PFSK-1 (cell line): ENCODE measurements around the gene GM2A.

Experiments
- FOXP2 ChIP-seq: optimal IDR thresholded peaks from 2 replicates; pipeline ENCODE3; 2011; ENCODE audit warnings: borderline replicate concordance, control low read depth, inconsistent platforms; ENCODE audit not compliant: insufficient read depth; ENCODE audit errors: extremely low read length, extremely low read depth
- POLR2AphosphoS5 ChIP-seq: IDR thresholded peaks from 2 replicates; pipeline ENCODE4 v1.6.1; 2012; ENCODE audit warnings: low read depth, mild to moderate bottlenecking, control low read depth, low read length, moderate library complexity
- REST ChIP-seq, 2 experiments: IDR thresholded peaks; 2 replicates each; pipeline versions ENCODE4 v1.6.1 to v1.8.0; 2011 to 2012; ENCODE audit warnings: low read depth in 2 of 2, low read length in 2 of 2, control low read depth in 1 of 2, inconsistent platforms in 1 of 2, mild to moderate bottlenecking in 1 of 2, moderate library complexity in 1 of 2; ENCODE audit not compliant: insufficient read depth in 1 of 2
- SIN3A ChIP-seq: IDR thresholded peaks from 2 replicates; pipeline ENCODE4 v1.6.1; 2012; ENCODE audit warnings: mild to moderate bottlenecking, low read length, moderate library complexity, borderline replicate concordance; ENCODE audit not compliant: insufficient read depth
- TAF1 ChIP-seq: IDR thresholded peaks from 2 replicates; pipeline ENCODE4 v1.6.1; 2012; ENCODE audit warnings: low read length, control low read depth, borderline replicate concordance; ENCODE audit not compliant: insufficient read depth

GM2A gene

GRCh38 chr5:151298063-151298855, 45.3 kb downstream of the GM2A start:
- TF ChIP-seq TAF1 (no peak), SIN3A (no peak), FOXP2 (no peak), POLR2AphosphoS5 (no peak), REST (IDR thresholded peaks at IDR 0.05; ENCODE audit: insufficient read depth in 1 of 2, low read depth in 2 of 2, low read length in 2 of 2) (no peak)

GRCh38 chr5:151303666-151304065, 50.7 kb downstream of the GM2A start, which contains the start of gene SLC36A3:
TSS of gene SLC36A3 (minus strand) at chr5:151303766. CDS start at chr5:151303354, 412 bp downstream.
- TF ChIP-seq FOXP2 (no peak), REST (IDR thresholded peaks at IDR 0.05; ENCODE audit: insufficient read depth in 1 of 2, low read depth in 2 of 2, low read length in 2 of 2) (no peak), POLR2AphosphoS5 (no peak), TAF1 (no peak), SIN3A (no peak)

GRCh38 chr5:151310932-151311331, 57.9 kb downstream of the GM2A start:
- no peak for TF ChIP-seq REST (IDR thresholded peaks at IDR 0.05; ENCODE audit: insufficient read depth in 1 of 2, low read depth in 2 of 2, low read length in 2 of 2)
- no peak for TF ChIP-seq TAF1
- TF ChIP-seq SIN3A, result no peak
- TF ChIP-seq FOXP2, result no peak
- no peak for TF ChIP-seq POLR2AphosphoS5

- no peak for TF ChIP-seq TAF1
- TF ChIP-seq SIN3A, result no peak
- TF ChIP-seq FOXP2, result no peak
- no peak for TF ChIP-seq REST (IDR thresholded peaks at IDR 0.05; ENCODE audit: insufficient read depth in 1 of 2, low read depth in 2 of 2, low read length in 2 of 2)
- TF ChIP-seq POLR2AphosphoS5, result no peak
Observed at GRCh38 chr5:151312756-151313324, 59.9 kb downstream of the GM2A start.
